ENCODE results near the gene EPS8L3.
"Not testable (repeated sequence)": the region's sequence is repeated elsewhere in the genome, so short reads cannot be mapped to it uniquely, and the experiment has no call there.

The EPS8L3 gene

GRCh38 chr1:109764561-109765482 lies 1.1 kb upstream of the EPS8L3 start:
- no peak for DNase-seq (ENCODE audit: low read depth in 2 of 2)

GRCh38 chr1:109762821-109763645 lies 690 bp downstream of the EPS8L3 start:
- DNase-seq (ENCODE audit: low read depth in 2 of 2): no peak

GRCh38 chr1:109762039-109762585 lies 1.6 kb downstream of the EPS8L3 start:
- DNase-seq (ENCODE audit: low read depth in 2 of 2): no peak

- no peak for DNase-seq (ENCODE audit: low read depth in 2 of 2)
Measured at GRCh38 chr1:109761227-109762038, 2.3 kb downstream of the EPS8L3 start.

GRCh38 chr1:109760581-109761226 lies 3.0 kb downstream of the EPS8L3 start:
- no peak for DNase-seq (ENCODE audit: low read depth in 2 of 2)

GRCh38 chr1:109759513-109760334 lies 4.0 kb downstream of the EPS8L3 start:
- no peak for DNase-seq (ENCODE audit: low read depth in 2 of 2)

- DNase-seq (ENCODE audit: low read depth in 2 of 2): no peak
Measured at GRCh38 chr1:109757936-109758786, 5.6 kb downstream of the EPS8L3 start.

- no peak for DNase-seq (ENCODE audit: low read depth in 2 of 2)
Measured at GRCh38 chr1:109756848-109757521, 6.7 kb downstream of the EPS8L3 start.

- not testable (repeated sequence) for DNase-seq (ENCODE audit: low read depth in 2 of 2)
Measured at GRCh38 chr1:109756325-109756724, 7.4 kb downstream of the EPS8L3 start.

GRCh38 chr1:109754738-109755137 lies 9.0 kb downstream of the EPS8L3 start:
- DNase-seq (ENCODE audit: low read depth in 2 of 2): no peak

GRCh38 chr1:109751531-109752260 lies 12.0 kb downstream of the EPS8L3 start:
- DNase-seq (ENCODE audit: low read depth in 2 of 2): no peak

- no peak for DNase-seq (ENCODE audit: low read depth in 2 of 2)
Measured at GRCh38 chr1:109750920-109751319, 12.8 kb downstream of the EPS8L3 start.

- no peak for DNase-seq (ENCODE audit: low read depth in 2 of 2)
Measured at GRCh38 chr1:109750241-109750882, 13.4 kb downstream of the EPS8L3 start.

GRCh38 chr1:109749221-109749620 lies 14.5 kb downstream of the EPS8L3 start:
- DNase-seq (ENCODE audit: low read depth in 2 of 2): no peak

GRCh38 chr1:109748311-109748710 lies 15.4 kb downstream of the EPS8L3 start:
- not testable (repeated sequence) for DNase-seq (ENCODE audit: low read depth in 2 of 2)

GRCh38 chr1:109740615-109741373 lies 22.9 kb downstream of the EPS8L3 start, which contains the start of gene GSTM3:
Gene GSTM3, minus strand, starts transcription at chr1:109741038. Its CDS starts 751 bp downstream, at chr1:109740287.
- no peak for DNase-seq (ENCODE audit: low read depth in 2 of 2)

Measured in stimulated activated CD8-positive, alpha-beta memory T cell treated with anti-CD3 and anti-CD28 coated beads, Interleukin-2, amount 100 ng/mL, for 48 hours (primary cell).